Hematopoietic multipotent progenitor cell treated with erythropoietin and hydrocortisone succinate and interleukin-3 and kit ligand, for 17 days (in vitro differentiated cells): ENCODE measurements around the gene DOP1B.
"Not testable (repeated sequence)": the region's sequence is repeated elsewhere in the genome, so short reads cannot be mapped to it uniquely, and the experiment has no call there.

Source experiments
- DNase-seq: peaks from one replicate; pipeline ENCODE4 v3.0.0-alpha.2; 2015; ENCODE audit warnings: low spot score

Gene DOP1B, protein sequence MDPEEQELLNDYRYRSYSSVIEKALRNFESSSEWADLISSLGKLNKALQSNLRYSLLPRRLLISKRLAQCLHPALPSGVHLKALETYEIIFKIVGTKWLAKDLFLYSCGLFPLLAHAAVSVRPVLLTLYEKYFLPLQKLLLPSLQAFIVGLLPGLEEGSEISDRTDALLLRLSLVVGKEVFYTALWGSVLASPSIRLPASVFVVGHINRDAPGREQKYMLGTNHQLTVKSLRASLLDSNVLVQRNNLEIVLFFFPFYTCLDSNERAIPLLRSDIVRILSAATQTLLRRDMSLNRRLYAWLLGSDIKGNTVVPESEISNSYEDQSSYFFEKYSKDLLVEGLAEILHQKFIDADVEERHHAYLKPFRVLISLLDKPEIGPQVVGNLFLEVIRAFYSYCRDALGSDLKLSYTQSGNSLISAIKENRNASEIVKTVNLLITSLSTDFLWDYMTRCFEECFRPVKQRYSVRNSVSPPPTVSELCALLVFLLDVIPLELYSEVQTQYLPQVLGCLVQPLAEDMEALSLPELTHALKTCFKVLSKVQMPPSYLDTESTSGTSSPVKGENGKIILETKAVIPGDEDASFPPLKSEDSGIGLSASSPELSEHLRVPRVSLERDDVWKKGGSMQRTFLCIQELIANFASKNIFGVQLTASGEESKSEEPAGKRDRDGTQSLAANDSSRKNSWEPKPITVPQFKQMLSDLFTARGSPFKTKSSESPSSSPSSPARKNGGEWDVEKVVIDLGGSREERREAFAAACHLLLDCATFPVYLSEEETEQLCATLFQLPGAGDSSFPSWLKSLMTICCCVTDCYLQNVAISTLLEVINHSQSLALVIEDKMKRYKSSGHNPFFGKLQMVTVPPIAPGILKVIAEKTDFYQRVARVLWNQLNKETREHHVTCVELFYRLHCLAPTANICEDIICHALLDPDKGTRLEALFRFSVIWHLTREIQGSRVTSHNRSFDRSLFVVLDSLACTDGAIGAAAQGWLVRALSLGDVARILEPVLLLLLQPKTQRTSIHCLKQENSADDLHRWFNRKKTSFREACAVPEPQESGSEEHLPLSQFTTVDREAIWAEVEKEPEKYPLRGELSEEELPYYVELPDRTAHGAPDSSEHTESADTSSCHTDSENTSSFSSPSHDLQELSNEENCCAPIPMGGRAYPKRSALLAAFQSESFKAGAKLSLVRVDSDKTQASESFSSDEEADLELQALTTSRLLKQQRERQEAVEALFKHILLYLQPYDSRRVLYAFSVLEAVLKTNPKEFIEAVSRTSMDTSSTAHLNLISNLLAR (N-terminal part only)

DNA sequence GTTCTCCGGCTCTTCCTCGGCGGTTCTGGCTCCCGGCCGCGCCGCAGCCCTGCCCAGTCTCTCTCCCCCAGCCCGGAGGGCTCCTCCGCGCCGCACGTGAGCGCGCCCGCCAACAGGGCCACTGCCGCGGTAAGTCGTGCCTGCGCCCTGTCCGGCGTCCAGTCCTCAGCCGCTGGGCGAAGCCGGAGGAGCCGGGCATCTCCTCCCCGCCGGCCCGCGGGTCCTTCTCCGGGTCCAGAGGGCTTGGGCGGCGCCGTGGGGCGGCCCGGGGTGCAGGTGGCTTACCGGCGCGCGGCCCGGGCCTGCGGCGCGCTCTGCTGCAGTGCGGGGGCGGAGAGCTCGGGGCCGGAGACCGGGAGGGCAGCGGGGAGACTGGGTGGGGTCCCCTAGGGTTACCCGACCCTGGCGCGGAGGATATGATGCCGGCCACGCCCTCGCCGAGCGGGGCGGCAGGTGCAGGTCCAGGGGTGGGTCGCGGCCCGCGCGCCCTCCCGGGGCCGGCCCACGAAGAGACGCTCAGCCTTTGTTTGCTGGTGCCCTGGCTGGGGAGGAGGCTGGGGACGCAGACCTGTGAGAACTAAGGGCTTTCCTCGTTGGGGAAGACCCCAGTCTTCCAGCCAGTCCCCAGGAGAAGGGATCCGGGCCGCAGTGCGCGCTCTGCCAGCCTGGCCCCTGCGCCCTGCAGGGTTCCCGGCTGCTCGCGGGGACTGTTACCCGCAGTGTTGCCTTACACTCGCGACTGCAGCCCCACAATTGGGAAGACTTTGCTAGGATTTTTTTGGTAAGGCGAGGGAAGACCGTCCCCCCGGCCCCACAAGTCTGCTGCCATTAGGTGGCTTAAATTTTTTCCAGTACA, at the start of gene DOP1B:
Gene DOP1B (plus strand): TSS at position 10 of the 856 bp plus-strand sequence. CDS start 7,910 bp downstream, outside the sequence.
- no peak for DNase-seq

DNA sequence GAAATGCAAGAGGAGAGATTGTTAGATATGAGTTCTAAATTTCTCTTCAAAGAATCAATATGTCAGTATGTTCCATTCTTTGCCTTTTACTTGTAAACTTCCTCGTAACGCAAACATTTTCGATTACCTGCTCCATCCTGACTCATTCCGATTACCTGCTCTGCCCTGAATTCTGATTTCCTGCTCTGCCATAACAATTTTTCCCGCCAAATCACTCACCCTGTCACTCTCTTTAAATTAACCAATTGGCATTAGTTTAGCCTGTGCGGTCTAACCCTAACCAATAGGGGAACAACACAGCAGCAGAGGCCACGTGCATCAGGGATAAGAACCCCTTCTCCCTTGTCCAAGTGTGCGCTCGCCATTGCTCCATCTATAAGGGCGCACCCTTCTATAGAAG, 46.8 kb upstream of the DOP1B start:
- DNase-seq = no peak

DNA sequence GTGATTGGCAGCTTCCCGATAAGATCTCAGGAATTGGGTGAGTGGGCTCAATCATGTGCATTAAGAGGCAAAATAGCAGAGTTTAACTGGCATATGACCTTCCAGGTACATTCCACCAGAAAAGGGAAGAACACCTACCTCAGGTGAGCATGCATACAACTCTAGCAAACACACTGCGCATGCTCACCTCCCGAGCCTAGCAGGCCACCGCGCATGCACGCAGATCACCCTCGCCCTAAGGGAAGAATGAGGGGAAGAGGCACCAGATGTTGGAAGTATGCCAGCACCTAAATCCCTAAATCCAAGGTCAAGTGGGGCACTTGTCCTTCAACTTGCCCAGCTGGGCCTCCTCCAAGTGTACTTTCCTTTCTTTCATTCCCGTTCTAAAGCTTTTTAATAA, 45.4 kb upstream of the DOP1B start:
- no peak for DNase-seq

DNA sequence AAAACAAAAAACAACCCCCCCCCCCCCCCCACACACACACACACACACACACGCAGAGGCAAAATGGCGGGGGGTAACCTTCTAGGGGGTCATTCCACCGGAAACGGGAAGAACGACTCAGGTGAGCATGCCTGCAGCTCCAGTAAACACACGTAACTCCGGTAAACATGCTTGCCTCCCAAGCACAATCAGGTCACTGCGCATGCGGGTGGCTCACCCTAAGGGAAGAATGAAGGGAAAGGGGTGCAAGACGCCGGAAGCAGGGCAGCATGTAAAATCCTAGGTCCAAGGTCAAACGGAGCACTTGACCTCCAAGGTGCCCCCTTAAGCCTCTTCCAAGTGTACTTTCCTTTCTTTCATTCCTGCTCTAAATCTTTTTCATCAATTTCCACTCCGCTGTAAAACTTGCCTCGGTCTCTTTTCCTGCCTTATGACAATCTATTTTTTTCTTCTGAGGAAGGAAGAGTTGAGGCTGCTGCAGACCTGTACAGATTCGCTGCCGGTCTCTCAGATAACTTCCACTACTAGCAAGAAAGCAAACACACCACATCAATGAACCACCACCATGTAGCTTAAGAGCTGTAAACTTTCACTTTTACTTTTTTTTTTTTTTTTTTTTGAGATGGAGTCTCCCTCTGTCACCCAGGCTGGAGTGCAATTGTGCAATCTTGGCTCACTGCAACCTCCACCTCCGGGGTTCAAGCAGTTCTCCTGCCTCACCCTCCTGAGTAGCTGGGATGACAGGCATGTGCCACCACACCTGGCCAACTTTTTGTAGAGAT, 42.8 kb upstream of the DOP1B start:
- no peak for DNase-seq

DNA sequence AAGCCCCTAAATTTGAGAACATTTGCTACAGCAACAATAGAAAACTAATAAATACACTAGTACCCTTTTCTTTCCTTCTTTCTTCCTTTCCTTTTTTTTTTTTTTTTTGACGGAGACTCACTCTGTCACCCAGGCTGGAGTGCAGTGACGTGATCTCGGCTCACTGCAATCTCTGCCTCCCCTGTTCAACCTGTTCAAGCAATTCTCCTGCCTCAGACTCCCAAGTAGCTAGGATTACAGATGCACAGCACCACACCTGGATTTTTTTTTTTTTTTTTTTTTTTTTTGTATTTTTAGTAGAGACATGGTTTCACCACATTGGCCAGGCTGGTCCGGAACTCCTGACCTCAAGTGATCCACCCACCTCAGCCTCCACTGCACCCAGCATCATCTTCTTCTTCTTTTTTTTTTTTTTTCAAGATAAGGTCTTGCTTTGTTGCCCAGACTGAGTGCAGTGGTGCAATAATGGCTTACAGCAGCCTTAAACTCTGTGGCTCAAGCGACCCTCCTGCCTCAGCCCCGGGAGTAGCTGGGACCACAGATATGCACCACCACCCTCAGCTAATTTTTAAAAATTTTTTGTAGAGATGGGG, 41.4 kb upstream of the DOP1B start:
- DNase-seq = no peak

DNA sequence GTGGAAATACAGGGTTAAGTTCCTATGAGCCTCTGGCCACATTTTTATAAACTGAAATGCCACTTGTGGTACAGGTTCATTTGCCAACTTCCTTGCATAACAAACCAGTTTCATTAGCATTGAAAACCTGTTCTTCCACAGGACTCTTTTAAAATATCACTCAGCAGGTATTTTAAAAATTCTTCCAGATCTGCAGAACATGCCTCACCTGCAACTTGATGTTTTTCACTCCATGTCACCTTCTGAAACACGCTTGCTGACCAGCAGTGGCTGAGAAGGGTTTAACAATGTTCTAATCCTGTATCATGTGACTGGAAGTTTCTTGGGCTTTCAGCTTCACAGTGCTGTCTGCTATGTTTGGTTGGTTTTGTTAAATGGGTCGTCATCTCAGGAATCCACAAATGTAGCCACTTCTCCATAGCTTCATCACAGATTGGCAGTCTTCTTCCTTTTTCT, 39.3 kb upstream of the DOP1B start:
- no peak for DNase-seq

DNA sequence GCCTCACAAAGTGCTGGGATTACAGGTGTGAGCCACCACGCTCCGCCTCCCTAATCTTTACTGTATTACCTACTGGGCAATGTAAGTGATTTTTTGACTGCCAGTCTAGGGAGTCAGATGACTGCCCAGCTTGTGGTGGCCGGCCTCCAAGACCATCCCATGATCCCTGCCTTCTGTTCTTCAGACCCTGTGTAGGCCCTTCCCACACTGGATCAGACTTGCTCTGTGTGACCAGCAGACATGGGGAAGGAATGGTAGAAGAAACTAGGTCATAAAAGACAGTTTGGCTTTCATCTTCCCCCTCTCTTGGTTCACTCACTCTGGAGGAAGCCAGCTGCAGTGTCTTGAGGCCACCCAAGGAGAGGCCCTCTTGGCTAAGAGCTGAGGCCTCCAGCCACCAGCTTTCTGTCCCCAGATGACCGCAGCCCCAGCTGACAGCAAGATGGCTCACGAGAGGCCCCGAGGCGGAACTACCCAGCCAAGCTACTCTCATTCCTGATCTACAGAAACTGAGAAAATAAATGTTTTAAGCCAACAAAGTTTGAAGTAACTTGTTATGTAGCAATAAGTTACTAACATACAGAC, 36.2 kb upstream of the DOP1B start:
- DNase-seq = no peak

DNA sequence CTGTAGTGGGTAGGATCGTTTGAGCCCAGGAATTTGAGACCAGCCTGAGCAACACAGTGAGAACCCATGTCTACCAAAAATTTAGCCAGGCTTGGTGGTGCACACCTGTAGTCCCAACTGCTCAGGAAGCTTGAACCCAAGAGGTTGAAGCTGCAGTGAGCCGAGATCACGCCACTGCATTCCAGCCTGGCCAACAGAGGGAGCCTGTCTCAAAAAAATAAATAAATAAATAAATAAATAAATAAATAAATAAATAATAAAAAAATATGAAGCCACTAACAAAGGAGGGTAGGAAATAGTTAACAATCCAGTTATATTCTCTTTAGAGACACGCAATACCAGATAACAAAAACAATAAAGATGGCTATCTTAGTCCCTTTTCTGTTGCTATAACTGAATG, 33.6 kb upstream of the DOP1B start:
- no peak for DNase-seq

DNA sequence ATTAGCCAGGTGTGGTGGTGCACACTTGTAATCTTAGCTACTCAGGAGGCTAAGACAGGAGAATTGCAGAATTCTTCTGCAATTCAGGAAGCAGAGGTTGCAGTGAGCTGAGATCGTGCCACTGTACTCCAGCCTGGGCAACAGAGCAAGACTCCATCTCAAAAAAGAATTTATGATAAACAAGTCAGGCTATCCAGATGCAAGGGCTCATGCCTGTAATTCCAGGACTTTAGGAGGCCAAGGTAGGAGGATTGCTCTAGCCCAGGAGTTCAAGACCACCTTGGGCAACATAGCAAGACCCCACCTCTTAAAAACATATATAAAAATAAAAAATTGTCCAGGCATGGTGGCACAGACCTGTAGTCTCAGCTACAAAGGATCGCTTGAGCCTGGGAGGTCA, 32.2 kb upstream of the DOP1B start:
- DNase-seq = no peak

DNA sequence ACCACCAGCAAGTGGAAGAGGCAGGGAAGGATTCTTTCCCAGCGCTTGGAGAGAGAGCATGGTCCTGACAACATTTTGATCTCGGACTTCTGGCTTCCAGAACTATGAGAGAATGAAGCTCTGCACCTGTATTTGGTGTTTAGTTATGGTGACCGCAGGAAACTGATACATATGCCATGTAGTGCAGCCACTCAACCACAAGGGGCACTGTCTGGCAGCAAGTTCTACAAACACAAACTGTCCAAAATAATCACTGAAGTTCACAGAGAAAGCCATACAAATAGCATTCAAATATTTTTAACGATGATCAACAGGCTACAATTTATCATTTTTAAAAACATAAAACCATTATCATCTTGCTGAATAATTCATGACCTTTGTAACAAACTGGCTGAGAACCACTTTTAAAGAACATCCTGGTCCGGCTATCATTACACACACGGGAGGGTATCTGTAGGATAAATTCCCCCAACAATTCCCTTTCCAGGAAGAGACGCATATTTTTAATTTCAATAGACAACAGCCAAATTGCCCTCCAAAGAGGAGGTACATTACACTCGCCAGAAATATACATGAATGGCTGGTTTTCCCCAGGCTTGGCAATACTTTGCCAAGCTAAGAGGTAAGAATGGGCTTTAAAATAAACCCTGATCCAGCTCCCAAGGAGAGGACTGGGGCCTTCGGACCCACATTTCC, 31.0 kb upstream of the DOP1B start:
- peak; percentile 47 for DNase-seq

DNA sequence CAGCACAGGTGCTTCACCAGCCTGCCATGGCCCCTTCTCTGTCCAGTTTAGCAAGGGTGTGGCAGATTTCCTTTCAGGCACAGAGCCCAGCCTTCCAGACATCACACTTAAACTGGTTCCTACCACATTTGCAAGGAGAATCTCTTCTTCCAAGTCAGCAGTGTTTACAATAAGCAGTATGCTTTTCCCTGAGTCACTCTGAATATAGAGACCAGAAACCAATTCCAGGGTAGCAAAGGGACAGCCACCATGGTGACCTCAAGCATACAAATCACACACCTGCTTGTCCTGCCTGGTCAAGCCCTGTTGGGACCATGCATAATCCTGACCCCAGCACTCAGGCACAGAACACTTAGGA, 30.4 kb upstream of the DOP1B start:
- DNase-seq = no peak

DNA sequence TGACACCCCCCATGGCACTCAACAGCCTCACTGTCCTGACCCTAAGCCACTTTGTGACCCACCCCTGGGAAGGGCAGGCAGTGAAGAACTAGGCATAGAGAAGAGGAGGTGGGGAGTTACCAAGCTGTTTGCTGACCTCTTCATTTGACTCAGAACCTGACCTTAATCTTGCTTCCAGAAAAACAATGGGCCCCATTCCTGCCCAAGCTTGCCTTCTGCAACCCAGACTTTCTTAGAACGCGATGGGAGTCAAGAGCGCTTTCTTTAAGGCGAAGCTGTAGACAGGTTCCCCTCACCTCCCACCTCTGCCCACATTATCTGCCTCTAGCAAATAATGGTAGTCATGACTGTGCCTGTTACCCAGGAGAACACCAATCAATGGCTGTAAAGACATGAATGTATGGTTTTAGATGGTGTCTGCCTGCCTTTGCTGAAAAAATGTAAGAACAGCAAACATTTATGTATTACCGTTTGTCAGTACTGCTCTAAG, 30.0 kb upstream of the DOP1B start:
- DNase-seq = no peak

DNA sequence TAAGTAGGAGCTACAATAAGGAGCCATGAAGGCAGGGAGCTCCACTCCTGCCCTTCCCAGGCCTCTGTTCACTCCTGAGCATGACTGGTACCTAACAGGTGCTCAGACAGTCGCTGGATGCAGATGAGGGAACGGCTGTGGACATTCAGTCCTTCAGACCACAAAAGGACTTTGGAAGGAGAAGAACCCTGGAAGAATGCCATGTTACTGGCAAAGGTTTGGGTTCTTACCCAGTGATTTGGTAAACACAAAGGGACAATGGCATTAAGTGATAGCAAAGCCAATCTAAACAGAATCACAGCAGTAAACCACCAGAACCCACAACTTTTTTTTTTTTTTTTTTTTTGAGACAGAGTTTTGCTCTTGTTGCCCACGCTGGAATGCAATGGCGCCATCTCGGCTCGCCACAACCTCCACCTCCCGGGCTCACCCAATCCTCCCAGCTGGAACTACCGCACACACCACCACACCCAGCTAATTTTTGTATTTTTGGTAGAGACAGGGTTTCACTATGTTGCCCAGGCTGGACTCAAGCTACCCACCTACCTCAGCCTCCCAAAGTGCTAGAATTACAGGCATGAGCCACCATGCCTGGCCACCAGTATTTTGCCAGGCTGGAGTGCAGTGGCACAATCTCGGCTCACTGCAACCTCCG, 29.2 kb upstream of the DOP1B start:
- no peak for DNase-seq

DNA sequence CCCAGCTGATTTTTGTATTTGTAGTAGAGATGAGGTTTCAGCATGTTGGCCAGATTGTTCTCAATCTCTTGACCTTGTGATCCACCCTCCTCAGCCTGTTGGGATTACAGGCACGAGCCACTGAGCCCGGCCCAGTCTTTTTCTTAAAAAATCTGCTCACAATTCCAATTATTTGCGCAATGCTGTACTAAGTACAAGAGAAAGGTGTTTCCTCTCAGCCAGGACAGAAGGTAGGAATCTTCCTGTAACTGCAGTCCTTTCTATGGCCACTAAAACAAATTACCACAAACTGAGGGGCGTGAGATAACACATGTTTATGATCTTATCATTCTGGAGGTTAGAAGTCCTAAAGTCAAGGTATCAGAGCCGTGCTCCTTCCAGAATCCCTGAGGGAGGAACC, 28.6 kb upstream of the DOP1B start:
- DNase-seq = no peak

DNA sequence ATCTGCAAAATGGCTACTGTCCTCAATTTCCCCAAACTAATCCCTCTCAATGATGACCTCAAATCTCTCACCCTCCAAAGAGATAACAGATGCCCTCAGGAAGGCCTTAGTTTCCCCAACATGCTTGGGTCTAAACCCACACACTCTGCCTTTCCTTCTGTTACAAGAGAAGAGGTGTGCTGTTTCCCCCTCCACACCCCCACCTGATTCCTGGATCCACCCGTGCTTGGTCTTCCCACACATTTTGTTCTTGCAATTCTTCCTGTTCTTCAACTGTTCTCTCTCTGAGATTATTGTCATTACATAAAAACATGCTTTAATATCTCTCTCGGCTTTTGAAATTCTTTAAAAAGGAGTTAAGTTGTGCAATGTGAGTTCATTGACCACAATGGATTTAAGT, 27.4 kb upstream of the DOP1B start:
- no peak for DNase-seq

DNA sequence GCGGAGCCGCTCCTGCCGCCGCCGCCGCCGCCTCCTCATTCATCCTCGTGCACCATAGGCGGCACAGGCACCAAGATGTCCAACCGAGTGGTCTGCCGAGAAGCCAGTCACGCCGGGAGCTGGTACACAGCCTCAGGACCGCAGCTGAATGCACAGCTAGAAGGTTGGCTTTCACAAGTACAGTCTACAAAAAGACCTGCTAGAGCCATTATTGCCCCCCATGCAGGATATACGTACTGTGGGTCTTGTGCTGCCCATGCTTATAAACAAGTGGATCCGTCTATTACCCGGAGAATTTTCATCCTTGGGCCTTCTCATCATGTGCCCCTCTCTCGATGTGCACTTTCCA, 26.2 kb upstream of the DOP1B start:
- DNase-seq = not testable (repeated sequence)

DNA sequence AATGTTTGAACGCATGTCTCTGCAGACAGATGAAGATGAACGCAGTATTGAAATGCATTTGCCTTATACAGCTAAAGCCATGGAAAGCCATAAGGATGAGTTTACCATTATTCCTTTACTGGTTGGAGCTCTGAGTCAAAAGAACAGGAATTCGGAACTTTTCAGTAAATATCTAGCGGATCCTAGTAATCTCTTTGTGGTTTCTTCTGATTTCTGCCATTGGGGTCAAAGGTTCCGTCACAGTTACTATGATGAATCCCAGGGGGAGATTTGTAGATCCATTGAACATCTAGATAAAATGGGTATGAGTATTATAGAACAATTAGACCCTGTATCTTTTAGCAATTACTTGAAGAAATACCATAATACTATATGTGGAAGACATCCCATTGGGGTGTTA, 25.8 kb upstream of the DOP1B start:
- not testable (repeated sequence) for DNase-seq

DNA sequence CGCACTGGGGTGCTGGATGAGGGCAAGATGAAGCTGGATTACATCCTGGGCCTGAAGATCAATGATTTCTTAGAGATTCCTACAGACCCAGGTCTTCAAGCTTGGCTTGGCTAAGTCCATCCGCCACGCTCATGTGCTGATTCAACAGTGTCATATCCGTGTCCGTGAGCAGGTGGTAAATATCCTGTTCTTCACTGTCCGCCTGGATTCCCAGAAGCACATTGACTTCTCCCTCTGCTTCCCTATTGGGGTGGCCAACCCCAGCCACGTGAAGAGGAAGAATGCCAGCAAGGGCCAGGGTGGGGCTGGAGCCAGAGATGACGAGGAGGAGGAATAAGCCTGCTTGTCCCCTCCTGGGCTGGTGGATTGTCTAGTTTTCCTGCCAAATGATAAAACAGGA, 23.9 kb upstream of the DOP1B start:
- DNase-seq = no peak
